HepG2 (cell line): Measurements from ENCODE around the gene ALOX5. TPM values are rescaled to one million over a fixed set of nuclear protein-coding genes. Genes with fewer than 3 reads are reported as not detected.
A peak's percentile ranks its signal among the peaks of the same experiment; 100 is the strongest.

ENCODE experiments used
- ATAC-seq: fragments of 200-7000 bp; cut with Tn5 transposase; 3 replicates; pipeline ENCODE4 v1.9.1; 2020; ENCODE audit warnings: mild to moderate bottlenecking, moderate library complexity
- BruUV-seq: library from RNA; stranded (reverse); fragments of 400-500 nt; replicated peaks from 2 replicates; lab custom pipeline; 2021; lab: Mats Ljungman, UMichigan
- CTCF ChIA-PET: fragments of 300-600 bp; formaldehyde crosslinking; extraction: SDS; loops from one replicate; lab custom pipeline; 2021; ENCODE audit warnings: low total read pairs, inconsistent platforms, low intra/inter-chr PET ratio; lab: Yijun Ruan, JAX
- POLR2A ChIA-PET: fragments of 350-600 bp; sonication (Branson Sonifier 250); formaldehyde crosslinking; loops from one replicate; lab custom pipeline; 2020; ENCODE audit warnings: antibody characterized with exemption, inconsistent platforms; lab: Yijun Ruan, JAX
- DNase-seq: peaks from one replicate; pipeline ENCODE4 v3.0.0-alpha.2; 2015; ENCODE audit warnings: low spot score
- FAIRE-seq: peaks from 3 replicates; lab custom pipeline; 2011; peaks lifted over from hg19 to GRCh38; lab: Jason Lieb, UNC
- H2AFZ ChIP-seq: one replicate; pipeline ENCODE4 v1.6.1; 2011; ENCODE audit warnings: low read length, inconsistent platforms
- H3K27ac ChIP-seq: fragments of 300-600 bp; 3 replicates; pipeline ENCODE4 v1.8.0; 2011; ENCODE audit warnings: mixed run types, mild to moderate bottlenecking, mixed read lengths, low read length, inconsistent platforms; ENCODE audit not compliant: insufficient read depth; ENCODE audit errors: extremely low read length
- H3K27me3 ChIP-seq, 2 experiments: fragments of 200-600 bp in 1 of 2; 2 replicates in 1 of 2; 3 replicates in 1 of 2; pipeline versions ENCODE4 v1.6.0 to v1.8.0; 2011; ENCODE audit warnings: low read length in 2 of 2, mild to moderate bottlenecking in 2 of 2, moderate library complexity in 2 of 2, inconsistent platforms in 1 of 2; ENCODE audit not compliant: insufficient read depth in 2 of 2, control insufficient read depth in 1 of 2
- H3K36me3 ChIP-seq, 2 experiments: fragments of 200-600 bp in 1 of 2; replicated peaks in 1 of 2; 2 replicates in 1 of 2; 3 replicates in 1 of 2; pipeline versions ENCODE4 v1.5.1 to v1.8.0; 2011; ENCODE audit warnings: low read length in 2 of 2, inconsistent platforms in 1 of 2; ENCODE audit not compliant: insufficient read depth in 2 of 2, control insufficient read depth in 1 of 2
- H3K4me1 ChIP-seq: 2 replicates; pipeline ENCODE4 v1.5.1; 2012; ENCODE audit warnings: low read length, inconsistent platforms; ENCODE audit not compliant: insufficient read depth
- H3K4me2 ChIP-seq: 2 replicates; pipeline ENCODE4 v1.6.0; 2011; ENCODE audit warnings: low read depth, low read length, inconsistent platforms
- H3K4me3 ChIP-seq, 3 experiments: fragments of 200-600 bp in 1 of 3; sonication (generic), shearing (Covaris generic) in 1 of 3; replicated peaks in 1 of 3; 2 replicates each; pipeline ENCODE4 v1.5.1; 2011 to 2016; ENCODE audit warnings: low read length in 3 of 3, inconsistent platforms in 2 of 3, low read depth in 2 of 3, mild to moderate bottlenecking in 2 of 3, control low read depth in 1 of 3, mixed read lengths in 1 of 3; ENCODE audit not compliant: insufficient read depth in 1 of 3
- H3K79me2 ChIP-seq: one replicate; pipeline ENCODE4 v1.6.1; 2011; ENCODE audit warnings: low read length, inconsistent platforms; ENCODE audit not compliant: insufficient read depth
- H3K9ac ChIP-seq: 2 replicates; pipeline ENCODE4 v1.6.0; 2011; ENCODE audit warnings: mild to moderate bottlenecking, low read depth, low read length, inconsistent platforms; ENCODE audit not compliant: insufficient read depth
- H3K9me3 ChIP-seq: 2 replicates; pipeline ENCODE4 v1.5.1; 2012; ENCODE audit warnings: mild to moderate bottlenecking, low read length
- H4K20me1 ChIP-seq: 2 replicates; pipeline ENCODE4 v1.6.0; 2011; ENCODE audit warnings: inconsistent platforms, mild to moderate bottlenecking, low read length, moderate library complexity; ENCODE audit not compliant: insufficient read depth
- CTCF ChIP-seq: sonication (generic); formaldehyde crosslinking; IDR thresholded peaks from 2 replicates; pipeline ENCODE4 v1.5.0; 2020; ENCODE audit warnings: mild to moderate bottlenecking, missing genetic modification reagents, moderate library complexity
- E2F2 ChIP-seq: sonication (generic); formaldehyde crosslinking; IDR thresholded peaks from 2 replicates; pipeline ENCODE4 v1.4.0; 2020; ENCODE audit warnings: missing genetic modification reagents, borderline replicate concordance
- HNRNPLL ChIP-seq: fragments of 200-400 bp; formaldehyde crosslinking; IDR thresholded peaks from 2 replicates; pipeline ENCODE4 v1.6.1; 2017; ENCODE audit warnings: mild to moderate bottlenecking, low read depth, low read length; ENCODE audit not compliant: poor library complexity, severe bottlenecking
- KDM2A ChIP-seq: sonication (generic); formaldehyde crosslinking; IDR thresholded peaks from 2 replicates; pipeline ENCODE4 v1.4.0; 2020; ENCODE audit warnings: low read depth, missing genetic modification reagents, borderline replicate concordance
- NR0B2 ChIP-seq: sonication (generic); formaldehyde crosslinking; IDR thresholded peaks from 2 replicates; pipeline ENCODE4 v1.4.0; 2020; ENCODE audit warnings: mild to moderate bottlenecking, missing genetic modification reagents
- STAG1 ChIP-seq: sonication (generic); formaldehyde crosslinking; IDR thresholded peaks from 2 replicates; pipeline ENCODE4 v1.4.0; 2020; ENCODE audit warnings: missing genetic modification reagents
- ZBTB2 ChIP-seq: sonication (generic); formaldehyde crosslinking; IDR thresholded peaks from 2 replicates; pipeline ENCODE4 v1.8.0; 2022; ENCODE audit warnings: low read depth, missing genetic modification reagents
- ZBTB34 ChIP-seq: sonication (generic); formaldehyde crosslinking; IDR thresholded peaks from 2 replicates; pipeline ENCODE4 v1.8.0; 2022; ENCODE audit warnings: mild to moderate bottlenecking, missing genetic modification reagents
- ZEB1 ChIP-seq: IDR thresholded peaks from 2 replicates; pipeline ENCODE4 v1.6.1; 2012; ENCODE audit warnings: mild to moderate bottlenecking, low read depth, inconsistent platforms; ENCODE audit not compliant: insufficient replicate concordance
- ZNF263 ChIP-seq: sonication (generic); formaldehyde crosslinking; IDR thresholded peaks from 2 replicates; pipeline ENCODE4 v1.4.0; 2020; ENCODE audit warnings: missing genetic modification reagents
- ZNF354B ChIP-seq: sonication (generic); formaldehyde crosslinking; IDR thresholded peaks from 2 replicates; pipeline ENCODE4 v1.8.0; 2022; ENCODE audit warnings: mild to moderate bottlenecking, missing genetic modification reagents
- ZNF468 ChIP-seq: sonication (generic); formaldehyde crosslinking; IDR thresholded peaks from 2 replicates; pipeline ENCODE4 v1.8.0; 2022; ENCODE audit warnings: mild to moderate bottlenecking, moderate library complexity, missing genetic modification reagents
- ZNF572 ChIP-seq: sonication (generic); formaldehyde crosslinking; IDR thresholded peaks from 2 replicates; pipeline ENCODE4 v1.5.1; 2020; ENCODE audit warnings: mild to moderate bottlenecking, missing genetic modification reagents
- ZNF773 ChIP-seq: sonication (generic); formaldehyde crosslinking; IDR thresholded peaks from 2 replicates; pipeline ENCODE4 v1.4.0; 2020; ENCODE audit warnings: missing genetic modification reagents, borderline replicate concordance
- ZNF776 ChIP-seq: sonication (generic); formaldehyde crosslinking; IDR thresholded peaks from 2 replicates; pipeline ENCODE4 v1.4.0; 2020; ENCODE audit warnings: mild to moderate bottlenecking, missing genetic modification reagents
- WGBS: methylation state at CpG from one replicate; pipeline ENCODE4 v1.1.6; 2017; ENCODE audit warnings: low lambda C conversion rate; 5-methylcytosine and 5-hydroxymethylcytosine counted together
- in situ Hi-C: cut with HindIII; loops from 2 replicates; pipeline ENCODE4 v1.10.0; 2017; ENCODE audit warnings: low pct_unique_long_range_greater_than_20kb; ENCODE audit not compliant: extremely low pct_ligation_motif_present
- intact Hi-C: fragments of 100-400 bp; cut with micrococcal nuclease; formaldehyde crosslinking; loops from one replicate; pipeline ENCODE4 v1.10.0; 2022; ENCODE audit not compliant: unreplicated experiment
- polyA plus RNA-seq, 8 experiments: library from polyadenylated mRNA; depleted of rRNA in 3 of 8; stranded (reverse) in 7 of 8; unstranded in 1 of 8; fragments of >200 nt; fragmentation: Illumina TruSeq in 4 of 8; extraction: Trizol in 4 of 8; gene quantifications; 2 replicates each; pipeline versions ENCODE4 v1.2.1 to v1.2.3, GENCODE V29; 2011 to 2016; ENCODE audit warnings: low read depth in 4 of 8, missing spikeins in 1 of 8, mixed read lengths in 1 of 8; ENCODE audit not compliant: insufficient read depth in 1 of 8
- total RNA-seq, 5 experiments: library from RNA; depleted of rRNA; stranded (reverse); fragments of >200 nt; fragmentation: Illumina TruSeq; extraction: Trizol; gene quantifications; 2 replicates each; pipeline ENCODE4 v1.2.3, GENCODE V29; 2016; ENCODE audit warnings: low read depth in 1 of 5

ALOX5 gene
- total and polyA plus RNA-seq, 2 of the 13 experiments (the other 11 are each of a cell fraction or from before 2014, with no cell fraction given) = 0.04 TPM; not detected in 1

- no peak for TF ChIP-seq ZNF572
- TF ChIP-seq ZNF773 (CRISPR knock-in tag) = no peak
- TF ChIP-seq ZBTB34 (CRISPR knock-in tag) = no peak
- TF ChIP-seq ZEB1 = no peak
- no peak for TF ChIP-seq ZNF468 (CRISPR knock-in tag)
- TF ChIP-seq NR0B2 (CRISPR knock-in tag) = no peak
- no peak for TF ChIP-seq E2F2 (CRISPR knock-in tag)
Measured at GRCh38 chr10:45442251-45442650, 68.2 kb downstream of the ALOX5 start (continued).

- ChIA-PET CTCF (no interaction called here), POLR2A (no interaction called here)
- in situ Hi-C loops = loop anchor here (10.0 to 25.0 kb wide), 2 partner anchors 208 to 430 kb away; partner anchors contain the start of gene ZNF22
- no peaks in the 10 kb centered on the region for H4K20me1 ChIP-seq
- no peak for FAIRE-seq
- DNase-seq = no peak
- WGBS = 29% methylated on average over 6 of the region's 12 CpGs
- no TSS peak for BruUV-seq
- ATAC-seq = peak; percentile 75
- TF ChIP-seq STAG1 (CRISPR knock-in tag) (peak; percentile 46), KDM2A (CRISPR knock-in tag) (0 out of 2 replicates have a peak, but pooled peaks have one; percentile 6), HNRNPLL (peak; percentile 15), ZNF263 (CRISPR knock-in tag) (peak; percentile 30; the same call in 1 of the 2 replicates), ZBTB2 (CRISPR knock-in tag) (no peak), ZNF776 (CRISPR knock-in tag) (peak; percentile 31; the same call in 1 of the 2 replicates), CTCF (CRISPR knock-in tag) (peak; percentile 61), ZNF354B (no peak)
- H3K9me3 ChIP-seq = no peaks in the 10 kb centered on the region
- H3K4me2 ChIP-seq = no peak overlapping the region
- no peaks in the 10 kb centered on the region for H3K36me3 ChIP-seq
- no peak overlapping the region for H3K27ac ChIP-seq
- H3K9ac ChIP-seq = no peak overlapping the region
- H3K79me2 ChIP-seq = no peaks in the 10 kb centered on the region
- peaks cover 13% of the 10 kb centered on the region for H3K4me1 ChIP-seq
- H2AFZ ChIP-seq = no peak overlapping the region
- H3K27me3 ChIP-seq = peaks cover 0 to 2% of the 10 kb centered on the region in 2 experiments; a peak in 1 of 5 replicates
- H3K4me3 ChIP-seq = no peak overlapping the region
- intact Hi-C loops = loop anchor here (10.0 kb wide), 1 partner anchor 438 kb away; the partner anchor contains the start of gene ZNF22
Measured at GRCh38 chr10:45442662-45443061, 68.6 kb downstream of the ALOX5 start.
